ENCODE measurements around the gene MSI2. TPM values are rescaled to one million over a fixed set of nuclear protein-coding genes. Genes with fewer than 3 reads are reported as not detected.

The MSI2 gene
- total RNA-seq, 2 donors from 2014 or later: 88.3 to 114 TPM

DNA sequence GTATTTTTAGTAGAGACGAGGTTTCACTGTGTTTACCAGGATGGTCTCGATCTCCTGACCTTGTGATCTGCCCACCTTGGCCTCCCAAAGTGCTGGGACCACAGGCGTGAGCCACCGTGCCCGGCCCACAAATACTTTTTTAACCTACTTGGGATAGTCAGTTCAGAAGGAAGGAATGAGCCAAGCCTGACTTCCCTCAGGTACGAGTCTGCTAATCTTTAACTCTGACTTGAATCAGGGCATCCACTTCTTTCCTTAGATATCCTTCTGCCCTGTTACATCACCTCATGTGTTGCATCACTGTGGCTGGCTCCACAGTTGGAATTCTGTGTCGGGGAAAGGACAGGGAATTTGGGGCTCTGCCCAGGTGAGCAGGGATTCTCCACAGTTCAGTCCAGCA is 120.8 kb downstream of the MSI2 start:
- peaks cover 11% of the 10 kb centered on the region for H3K36me3 ChIP-seq (ENCODE audit: control insufficient read depth, insufficient read depth, low read length)

DNA sequence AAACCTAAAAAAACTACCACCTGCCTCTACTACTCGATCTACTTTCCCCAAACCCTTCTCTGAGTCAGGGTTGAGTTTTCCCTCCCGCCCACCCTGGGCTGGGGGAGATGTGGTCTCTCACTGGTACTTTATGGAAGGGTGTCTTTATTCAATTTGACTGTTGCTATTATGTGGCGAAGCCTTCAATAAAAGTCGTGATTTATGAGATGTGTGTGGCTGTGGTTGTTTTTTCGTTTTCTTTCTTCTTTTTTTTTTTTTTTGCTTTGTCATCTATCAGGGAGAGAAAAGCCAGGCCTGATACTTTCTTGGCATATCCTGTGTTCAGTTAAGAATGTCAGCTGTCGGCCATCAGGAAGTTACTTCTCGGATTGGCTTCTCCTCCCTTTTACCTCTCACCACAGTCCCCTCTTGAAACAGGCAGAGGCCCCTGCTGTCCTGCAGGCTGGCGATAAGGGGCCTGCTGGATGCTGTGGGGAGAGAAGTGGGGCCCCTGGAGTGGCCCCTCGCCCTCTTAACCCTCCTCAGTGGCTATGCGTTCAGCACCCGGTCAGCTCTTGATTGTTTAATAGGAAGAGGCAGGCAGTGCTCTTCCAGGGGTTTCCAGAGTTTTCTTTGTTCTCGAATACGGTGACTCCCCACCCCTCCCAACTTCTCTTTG is 123.0 kb downstream of the MSI2 start:
- TF ChIP-seq, protein P1, sequence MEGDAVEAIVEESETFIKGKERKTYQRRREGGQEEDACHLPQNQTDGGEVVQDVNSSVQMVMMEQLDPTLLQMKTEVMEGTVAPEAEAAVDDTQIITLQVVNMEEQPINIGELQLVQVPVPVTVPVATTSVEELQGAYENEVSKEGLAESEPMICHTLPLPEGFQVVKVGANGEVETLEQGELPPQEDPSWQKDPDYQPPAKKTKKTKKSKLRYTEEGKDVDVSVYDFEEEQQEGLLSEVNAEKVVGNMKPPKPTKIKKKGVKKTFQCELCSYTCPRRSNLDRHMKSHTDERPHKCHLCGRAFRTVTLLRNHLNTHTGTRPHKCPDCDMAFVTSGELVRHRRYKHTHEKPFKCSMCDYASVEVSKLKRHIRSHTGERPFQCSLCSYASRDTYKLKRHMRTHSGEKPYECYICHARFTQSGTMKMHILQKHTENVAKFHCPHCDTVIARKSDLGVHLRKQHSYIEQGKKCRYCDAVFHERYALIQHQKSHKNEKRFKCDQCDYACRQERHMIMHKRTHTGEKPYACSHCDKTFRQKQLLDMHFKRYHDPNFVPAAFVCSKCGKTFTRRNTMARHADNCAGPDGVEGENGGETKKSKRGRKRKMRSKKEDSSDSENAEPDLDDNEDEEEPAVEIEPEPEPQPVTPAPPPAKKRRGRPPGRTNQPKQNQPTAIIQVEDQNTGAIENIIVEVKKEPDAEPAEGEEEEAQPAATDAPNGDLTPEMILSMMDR (conservative IDR thresholded peaks at IDR 0.05): no peak
- Mint-ChIP-seq H3K36me3 (ENCODE audit: low read depth) (peaks cover 18% of the 10 kb centered on the region), H3K4me1 (peaks cover 21% of the 10 kb centered on the region), H3K9me3 (no peaks in the 10 kb centered on the region), H3K27me3 (ENCODE audit: insufficient read depth) (no peaks in the 10 kb centered on the region), H3K4me3 (no peak overlapping the region), H3K27ac (peak overlapping the region; percentile 65)
- WGBS, 2 experiments (ENCODE audit: insufficient coverage in 1 of 2, insufficient read length in 1 of 2): 44 to 70% methylated on average over 4 to 12 of the region's 13 CpGs
- Histone ChIP-seq H3K4me3 (ENCODE audit: low read length) (no peak overlapping the region), H3K27me3 (ENCODE audit: control insufficient read depth, insufficient read depth, low read length, poor library complexity, severe bottlenecking) (no peaks in the 10 kb centered on the region), H3K4me1 (ENCODE audit: control insufficient read depth, insufficient read depth, low read length) (no peaks in the 10 kb centered on the region), H3K27ac (ENCODE audit: low read depth, low read length) (peak overlapping the region; percentile 78), H3K9me3 (ENCODE audit: control insufficient read depth, low read length) (no peaks in the 10 kb centered on the region), H3K9ac (ENCODE audit: extremely low read depth, low read length, poor library complexity, severe bottlenecking) (no peak overlapping the region), H3K36me3 (ENCODE audit: control insufficient read depth, insufficient read depth, low read length) (peaks cover 11% of the 10 kb centered on the region)
- peak; percentile 65 for DNase-seq

More for the DNA sequence above, 120.8 kb downstream of the MSI2 start:
- Mint-ChIP-seq H3K4me1 (peaks cover 23% of the 10 kb centered on the region), H3K27ac (no peak overlapping the region), H3K4me3 (no peak overlapping the region), H3K9me3 (peaks cover 14% of the 10 kb centered on the region), H3K36me3 (ENCODE audit: low read depth) (peaks cover 23% of the 10 kb centered on the region), H3K27me3 (ENCODE audit: insufficient read depth) (no peaks in the 10 kb centered on the region)
- 85 to 97% methylated on average over 5 to 7 of the region's 7 CpGs for WGBS, 2 experiments (ENCODE audit: insufficient coverage in 1 of 2, insufficient read length in 1 of 2)
- Histone ChIP-seq H3K9ac (ENCODE audit: extremely low read depth, low read length, poor library complexity, severe bottlenecking) (no peak overlapping the region), H3K9me3 (ENCODE audit: control insufficient read depth, low read length) (peaks cover 18% of the 10 kb centered on the region), H3K4me3 (ENCODE audit: low read length) (no peak overlapping the region), H3K4me1 (ENCODE audit: control insufficient read depth, insufficient read depth, low read length) (no peaks in the 10 kb centered on the region), H3K27me3 (ENCODE audit: control insufficient read depth, insufficient read depth, low read length, poor library complexity, severe bottlenecking) (no peaks in the 10 kb centered on the region), H3K27ac (ENCODE audit: low read depth, low read length) (no peak overlapping the region)
- no peak for DNase-seq
- TF ChIP-seq, protein P1 (conservative IDR thresholded peaks at IDR 0.05): no peak

DNA sequence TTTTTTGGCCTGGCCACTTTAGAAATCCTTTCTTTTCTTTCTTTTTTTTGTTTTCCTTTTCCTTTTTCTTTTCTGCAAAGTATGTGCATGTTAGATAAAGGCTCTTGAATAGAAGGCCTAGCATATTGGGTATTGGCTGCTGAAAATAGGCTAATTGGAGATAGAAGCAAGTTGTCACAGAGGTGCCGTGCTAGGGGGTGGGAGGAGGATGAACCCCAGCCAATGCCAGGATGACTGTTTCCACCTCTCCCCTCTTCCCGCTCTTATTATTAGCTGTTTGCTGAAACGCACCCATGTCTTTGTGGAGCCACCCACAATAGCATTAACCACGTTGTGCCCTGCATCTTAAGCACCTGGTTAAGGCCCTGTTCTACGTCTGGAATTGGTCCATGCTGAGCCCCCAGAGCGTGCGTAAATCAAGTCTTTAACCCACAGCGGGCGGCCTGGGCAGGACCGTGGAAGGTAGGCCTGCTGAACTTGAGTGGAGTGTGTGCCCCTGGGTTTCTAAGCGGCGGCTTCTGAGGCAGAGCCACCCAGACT is 123.6 kb downstream of the MSI2 start:
- Histone ChIP-seq H3K9ac (ENCODE audit: extremely low read depth, low read length, poor library complexity, severe bottlenecking) (no peak overlapping the region), H3K27ac (ENCODE audit: low read depth, low read length) (peak overlapping the region; percentile 78), H3K4me3 (ENCODE audit: low read length) (no peak overlapping the region), H3K27me3 (ENCODE audit: control insufficient read depth, insufficient read depth, low read length, poor library complexity, severe bottlenecking) (no peaks in the 10 kb centered on the region), H3K9me3 (ENCODE audit: control insufficient read depth, low read length) (no peaks in the 10 kb centered on the region), H3K4me1 (ENCODE audit: control insufficient read depth, insufficient read depth, low read length) (no peaks in the 10 kb centered on the region), H3K36me3 (ENCODE audit: control insufficient read depth, insufficient read depth, low read length) (peaks cover 11% of the 10 kb centered on the region)
- H3K9me3 Mint-ChIP-seq: no peaks in the 10 kb centered on the region
- H3K27me3 Mint-ChIP-seq (ENCODE audit: insufficient read depth): no peaks in the 10 kb centered on the region
- H3K4me1 Mint-ChIP-seq: peaks cover 27% of the 10 kb centered on the region
- peak overlapping the region; percentile 65 for H3K27ac Mint-ChIP-seq
- DNase-seq: no peak
- peaks cover 18% of the 10 kb centered on the region for H3K36me3 Mint-ChIP-seq (ENCODE audit: low read depth)
- no peak overlapping the region for H3K4me3 Mint-ChIP-seq
- WGBS, 2 experiments (ENCODE audit: insufficient coverage in 1 of 2, insufficient read length in 1 of 2): 87 to 88% methylated on average over 11 to 12 of the region's 12 CpGs
- TF ChIP-seq, protein P1 (conservative IDR thresholded peaks at IDR 0.05): no peak

Data from endodermal cell (in vitro differentiated cells).